Measurements from ENCODE around the gene CD99. TPM values are rescaled to one million over a fixed set of nuclear protein-coding genes. Genes with fewer than 3 reads are reported as not detected.

Gene CD99
- total and polyA plus RNA-seq, 2 donors (not counting 1 experiment from before 2014, with no cell fraction given), result 70.7 to 133 TPM

DNA sequence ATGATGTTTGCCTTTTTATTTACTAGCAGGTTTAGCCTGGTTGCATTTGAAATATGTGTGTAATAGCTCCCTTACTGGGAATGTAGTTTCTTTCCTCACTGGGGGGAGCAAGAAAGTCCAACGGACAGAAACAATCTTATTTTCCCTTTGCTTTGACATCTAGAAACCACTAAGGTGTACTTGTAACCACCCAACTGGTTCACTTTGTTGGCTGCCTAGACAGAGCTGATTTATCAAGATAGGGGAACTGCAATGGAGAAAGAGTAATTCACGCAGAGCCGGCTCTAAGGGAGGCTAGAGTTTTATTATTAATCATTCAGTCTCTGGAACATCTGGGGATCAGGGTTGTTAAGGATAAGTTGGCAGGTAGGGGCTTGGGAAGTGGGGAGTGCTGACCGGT lies 91.1 kb downstream of the CD99 start:
- DNase-seq (no peak), ATAC-seq (ENCODE audit: low read depth) (no peak)
- Mint-ChIP-seq H3K27me3 (peaks cover 13% of the 10 kb centered on the region), H3K27ac (no peak overlapping the region), H3K9me3 (ENCODE audit: insufficient read depth) (no peaks in the 10 kb centered on the region), H3K4me1 (no peaks in the 10 kb centered on the region), H3K4me3 (no peak overlapping the region)
- intact Hi-C loops (cut with micrococcal nuclease), result no loop called here
- H4K20me1 ChIP-seq (ENCODE audit: control insufficient read depth, insufficient read depth, low read length, poor library complexity, severe bottlenecking), result no peaks in the 10 kb centered on the region
- no peaks in the 10 kb centered on the region for H3K79me2 ChIP-seq (ENCODE audit: control insufficient read depth, insufficient read depth, low read length)
- H3K4me1 ChIP-seq (ENCODE audit: control insufficient read depth in 2 of 2, insufficient read depth in 2 of 2, low read length in 2 of 2), result no peaks in the 10 kb centered on the region
- no peaks in the 10 kb centered on the region for H3K36me3 ChIP-seq (replicated peaks in 1 of 2; ENCODE audit: control extremely low read depth in 1 of 2, control insufficient read depth in 1 of 2, extremely low read depth in 1 of 2, insufficient read depth in 2 of 2, low read length in 1 of 2)
- H3K4me2 ChIP-seq (replicated peaks; ENCODE audit: low read depth, low read length, poor library complexity, severe bottlenecking), result no peak overlapping the region
- H3K9me3 ChIP-seq (ENCODE audit: control extremely low read depth in 1 of 3, control insufficient read depth in 2 of 3, insufficient read depth in 1 of 3, low read length in 2 of 3), result no peaks in the 10 kb centered on the region
- WGBS (ENCODE audit: insufficient coverage), result 0% methylated on average over 1 of the region's 4 CpGs
- H2AFZ ChIP-seq (ENCODE audit: insufficient read depth, low read depth, low read length, poor library complexity, severe bottlenecking), result no peak overlapping the region
- H3K27ac ChIP-seq (ENCODE audit: low read length in 2 of 2), result no peak overlapping the region
- H3K4me3 ChIP-seq (ENCODE audit: control extremely low read depth in 1 of 5, extremely low read depth in 1 of 5, insufficient read depth in 1 of 5, low read depth in 2 of 5, low read length in 4 of 5), result no peak overlapping the region
- ChIA-PET CTCF (no interaction called here), POLR2A (no interaction called here)
- no peak for TF ChIP-seq CTCF (IDR thresholded peaks at IDR 0.05)
- TF ChIP-seq EZH2 (IDR thresholded peaks at IDR 0.05; ENCODE audit: borderline replicate concordance, insufficient read depth, low read depth, low read length, poor library complexity, severe bottlenecking), result no peak
- no peak overlapping the region for H3K9ac ChIP-seq (ENCODE audit: low read length)
- no peaks in the 10 kb centered on the region for H3K27me3 ChIP-seq (replicated peaks in 1 of 4; ENCODE audit: control extremely low read depth in 1 of 4, control insufficient read depth in 3 of 4, insufficient read depth in 4 of 4, low read length in 3 of 4)

GRCh38 chrX:2782778-2783177 lies 91.7 kb downstream of the CD99 start:
- Histone ChIP-seq H4K20me1 (ENCODE audit: control insufficient read depth, insufficient read depth, low read length, poor library complexity, severe bottlenecking) (no peaks in the 10 kb centered on the region), H3K4me3 (ENCODE audit: control extremely low read depth in 1 of 5, extremely low read depth in 1 of 5, insufficient read depth in 1 of 5, low read depth in 2 of 5, low read length in 4 of 5) (no peak overlapping the region), H3K27me3 (replicated peaks in 1 of 4; ENCODE audit: control extremely low read depth in 1 of 4, control insufficient read depth in 3 of 4, insufficient read depth in 4 of 4, low read length in 3 of 4) (no peaks in the 10 kb centered on the region), H2AFZ (ENCODE audit: insufficient read depth, low read depth, low read length, poor library complexity, severe bottlenecking) (no peak overlapping the region), H3K9ac (ENCODE audit: low read length) (no peak overlapping the region), H3K4me2 (replicated peaks; ENCODE audit: low read depth, low read length, poor library complexity, severe bottlenecking) (no peak overlapping the region), H3K9me3 (ENCODE audit: control extremely low read depth in 1 of 3, control insufficient read depth in 2 of 3, insufficient read depth in 1 of 3, low read length in 2 of 3) (no peaks in the 10 kb centered on the region), H3K79me2 (ENCODE audit: control insufficient read depth, insufficient read depth, low read length) (no peaks in the 10 kb centered on the region), H3K27ac (ENCODE audit: low read length in 2 of 2) (no peak overlapping the region), H3K36me3 (replicated peaks in 1 of 2; ENCODE audit: control extremely low read depth in 1 of 2, control insufficient read depth in 1 of 2, extremely low read depth in 1 of 2, insufficient read depth in 2 of 2, low read length in 1 of 2) (no peaks in the 10 kb centered on the region), H3K4me1 (ENCODE audit: control insufficient read depth in 2 of 2, insufficient read depth in 2 of 2, low read length in 2 of 2) (no peaks in the 10 kb centered on the region)
- Mint-ChIP-seq H3K4me1 (no peaks in the 10 kb centered on the region), H3K27ac (no peak overlapping the region), H3K4me3 (no peak overlapping the region), H3K9me3 (ENCODE audit: insufficient read depth) (no peaks in the 10 kb centered on the region), H3K27me3 (peaks cover 13% of the 10 kb centered on the region)
- POLR2A ChIA-PET, result no interaction called here
- intact Hi-C loops (cut with micrococcal nuclease), result no loop called here
- DNase-seq, result no peak
- CTCF ChIA-PET, result interaction anchor here (0.6 kb wide), 1 partner anchor 861 kb away, joined by 3 read pairs; no protein-coding TSS in a partner anchor
- no CpG with 5 or more reads among the region's 4 CpGs for WGBS (ENCODE audit: insufficient coverage)
- TF ChIP-seq EZH2 (IDR thresholded peaks at IDR 0.05; ENCODE audit: borderline replicate concordance, insufficient read depth, low read depth, low read length, poor library complexity, severe bottlenecking) (no peak), CTCF (IDR thresholded peaks at IDR 0.05) (no peak)
- no peak for ATAC-seq (ENCODE audit: low read depth)

Measured in B cell (primary cell).